Transverse colon (tissue), 4 donors: ENCODE data around the gene CCT6B.

Source experiments
- CTCF ChIP-seq, 5 experiments: fragments of 200-600 bp in 3 of 5; fragments of 450-650 bp in 2 of 5; sonication (generic) in 3 of 5; IDR thresholded peaks; 1 replicate in 2 of 5; 2 replicates in 3 of 5; pipeline ENCODE4 v1.5.1; 2016 to 2017; ENCODE audit warnings: antibody characterized with exemption in 5 of 5, inconsistent platforms in 3 of 5, mild to moderate bottlenecking in 2 of 5, moderate library complexity in 1 of 5
- POLR2A ChIP-seq: fragments of 450-650 bp; IDR thresholded peaks from one replicate; pipeline ENCODE4 v1.6.1; 2016; ENCODE audit warnings: antibody characterized with exemption, mild to moderate bottlenecking, moderate library complexity
- POLR2AphosphoS5 ChIP-seq, 3 donors: sonication (generic); formaldehyde crosslinking; IDR thresholded peaks; one replicate each; pipeline ENCODE4 v1.6.1; 2016; ENCODE audit warnings: antibody characterized with exemption in 3 of 3

GRCh38 chr17:35006961-35007360, 45.7 kb upstream of the CCT6B start:
- TF ChIP-seq CTCF (IDR thresholded peaks at IDR 0.05) = no peak
- no peak for TF ChIP-seq POLR2A
- TF ChIP-seq POLR2AphosphoS5 (IDR thresholded peaks at IDR 0.05) = no peak
